Thoracic aorta (tissue), 2 donors: ENCODE measurements around the gene AURKB. TPM values are rescaled to one million over a fixed set of nuclear protein-coding genes. Genes with fewer than 3 reads are reported as not detected.

Experiments used
- ATAC-seq: fragments of 150-250 bp; one replicate; pipeline ENCODE4 v1.8.0; 2017; ENCODE audit warnings: low read depth; ENCODE audit not compliant: insufficient number of reproducible peaks, low FRiP score
- DNase-seq: peaks from one replicate; pipeline ENCODE4 v3.0.0-alpha.2; 2020; ENCODE audit warnings: low spot score
- H3K27ac ChIP-seq, 2 donors: fragments of 200-600 bp; sonication (generic); 1 replicate in 1 of 2; 2 replicates in 1 of 2; pipeline ENCODE4 v1.5.1; 2016; ENCODE audit warnings: mild to moderate bottlenecking in 2 of 2, moderate library complexity in 2 of 2
- H3K27me3 ChIP-seq: fragments of 200-600 bp; sonication (generic); replicated peaks from 2 replicates; pipeline ENCODE4 v1.6.0; 2016; ENCODE audit warnings: mild to moderate bottlenecking; ENCODE audit not compliant: insufficient read depth
- H3K36me3 ChIP-seq: fragments of 200-600 bp; sonication (generic); one replicate; pipeline ENCODE4 v1.5.1; 2016
- H3K4me1 ChIP-seq, 2 donors: fragments of 200-600 bp; sonication (generic); 1 replicate in 1 of 2; 2 replicates in 1 of 2; pipeline versions ENCODE4 v1.5.1 to v1.6.0; 2016; ENCODE audit warnings: low read depth in 2 of 2, mild to moderate bottlenecking in 1 of 2; ENCODE audit not compliant: control insufficient read depth in 1 of 2
- H3K4me3 ChIP-seq: fragments of 200-600 bp; sonication (generic); 2 replicates; pipeline ENCODE4 v1.5.1; 2016; ENCODE audit warnings: mild to moderate bottlenecking
- H3K9me3 ChIP-seq: fragments of 200-600 bp; sonication (generic); 2 replicates; pipeline ENCODE4 v1.5.1; 2016
- CTCF ChIP-seq: fragments of 200-600 bp; sonication (generic); IDR thresholded peaks from one replicate; pipeline ENCODE4 v1.5.1; 2019; ENCODE audit warnings: antibody characterized with exemption
- total RNA-seq, 2 donors: library from RNA; depleted of rRNA; stranded (reverse); fragments of >200 nt; gene quantifications; one replicate each; pipeline versions ENCODE4 v1.1.0 to v1.2.3, GENCODE V29; 2016

AURKB gene
- total RNA-seq, 2 donors from 2014 or later = 1.6 TPM; not detected in 1

DNA sequence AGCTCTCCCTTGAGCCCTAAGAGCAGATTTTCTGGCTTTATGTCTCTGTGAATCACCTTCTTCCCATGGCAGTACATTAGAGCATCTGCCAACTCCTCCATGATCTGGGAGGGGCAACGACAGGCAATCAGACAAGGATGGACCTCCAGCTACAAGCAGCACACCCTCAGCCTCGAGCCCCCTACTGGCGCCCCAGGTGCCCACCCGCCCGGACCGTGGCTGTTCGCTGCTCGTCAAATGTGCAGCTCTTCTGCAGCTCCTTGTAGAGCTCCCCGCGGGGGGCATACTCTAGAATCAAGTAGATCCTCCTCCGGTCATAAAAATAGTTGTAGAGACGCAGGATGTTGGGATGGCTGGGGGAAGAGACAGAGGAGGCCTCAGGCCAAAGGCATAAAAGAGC, 3.8 kb downstream of the AURKB start:
- no peak for ATAC-seq
- H3K4me3 ChIP-seq = no peak overlapping the region
- H3K4me1 ChIP-seq = peaks cover 4 to 6% of the 10 kb centered on the region in 2 donors
- no peaks in the 10 kb centered on the region for H3K27me3 ChIP-seq
- no peak for DNase-seq
- H3K9me3 ChIP-seq = no peaks in the 10 kb centered on the region
- no peaks in the 10 kb centered on the region for H3K36me3 ChIP-seq
- no peak overlapping the region for H3K27ac ChIP-seq
- TF ChIP-seq CTCF = no peak

- DNase-seq (no peak), ATAC-seq (no peak)
- Histone ChIP-seq H3K4me1 (peaks cover 0 to 2% of the 10 kb centered on the region in 2 donors), H3K27me3 (no peaks in the 10 kb centered on the region), H3K4me3 (no peak overlapping the region), H3K27ac (no peak overlapping the region), H3K36me3 (no peaks in the 10 kb centered on the region), H3K9me3 (no peaks in the 10 kb centered on the region)
- TF ChIP-seq CTCF = no peak
Observed at GRCh38 chr17:8204761-8205555, 5.4 kb downstream of the AURKB start.

DNA sequence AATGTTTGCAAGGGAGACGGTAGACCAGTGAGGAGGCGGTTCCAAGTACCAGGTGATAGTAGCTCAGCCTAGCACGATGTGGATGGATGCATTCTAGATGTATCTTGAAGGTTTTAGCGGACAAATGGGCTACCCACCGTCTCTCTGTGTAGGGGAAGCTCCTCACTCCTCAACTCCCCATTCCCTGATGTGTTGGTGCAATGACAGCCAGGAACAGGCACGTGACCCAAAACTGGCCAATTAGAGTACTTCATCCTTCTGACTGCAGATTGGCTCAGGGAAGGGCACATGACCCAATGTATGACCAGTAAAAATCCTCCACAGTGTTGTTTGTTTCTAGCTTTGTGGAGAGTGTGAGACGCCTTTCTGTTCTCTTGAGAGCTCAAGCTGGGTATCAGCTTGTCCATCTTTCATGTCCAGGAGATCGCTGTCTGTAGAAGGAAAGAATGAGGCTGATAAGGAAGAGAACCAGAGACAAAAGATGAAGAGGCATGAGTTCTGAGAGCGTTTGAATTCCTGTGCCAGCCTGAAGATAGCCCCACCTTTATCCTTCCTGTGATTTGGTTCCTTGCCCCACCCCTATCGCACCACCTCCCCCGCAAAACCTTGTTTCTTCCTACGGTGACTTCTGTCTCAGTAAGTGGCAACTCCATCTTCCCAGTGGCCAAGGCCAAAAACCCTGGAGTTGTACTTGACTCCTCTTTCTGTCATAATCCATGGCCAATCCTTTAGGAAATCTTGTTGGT, 18.1 kb downstream of the AURKB start:
- Histone ChIP-seq H3K4me3 (peak overlapping the region; percentile 67), H3K27me3 (no peaks in the 10 kb centered on the region), H3K36me3 (no peaks in the 10 kb centered on the region), H3K4me1 (peaks cover 20 to 36% of the 10 kb centered on the region in 2 donors), H3K27ac (peak overlapping the region; percentile 74 to 76), H3K9me3 (no peaks in the 10 kb centered on the region)
- no peak for TF ChIP-seq CTCF
- ATAC-seq (peak; percentile 74), DNase-seq (peak; percentile 82)

GRCh38 chr17:8190506-8190905, 19.9 kb downstream of the AURKB start:
- ATAC-seq (no peak), DNase-seq (no peak)
- Histone ChIP-seq H3K27ac (peak overlapping the region; percentile 20 to 91), H3K36me3 (no peaks in the 10 kb centered on the region), H3K4me3 (peak overlapping the region; percentile 73), H3K9me3 (no peaks in the 10 kb centered on the region), H3K4me1 (peaks cover 20 to 36% of the 10 kb centered on the region in 2 donors), H3K27me3 (no peaks in the 10 kb centered on the region)
- TF ChIP-seq CTCF = no peak
